Measurements from ENCODE around the gene VAV2.

DNA sequence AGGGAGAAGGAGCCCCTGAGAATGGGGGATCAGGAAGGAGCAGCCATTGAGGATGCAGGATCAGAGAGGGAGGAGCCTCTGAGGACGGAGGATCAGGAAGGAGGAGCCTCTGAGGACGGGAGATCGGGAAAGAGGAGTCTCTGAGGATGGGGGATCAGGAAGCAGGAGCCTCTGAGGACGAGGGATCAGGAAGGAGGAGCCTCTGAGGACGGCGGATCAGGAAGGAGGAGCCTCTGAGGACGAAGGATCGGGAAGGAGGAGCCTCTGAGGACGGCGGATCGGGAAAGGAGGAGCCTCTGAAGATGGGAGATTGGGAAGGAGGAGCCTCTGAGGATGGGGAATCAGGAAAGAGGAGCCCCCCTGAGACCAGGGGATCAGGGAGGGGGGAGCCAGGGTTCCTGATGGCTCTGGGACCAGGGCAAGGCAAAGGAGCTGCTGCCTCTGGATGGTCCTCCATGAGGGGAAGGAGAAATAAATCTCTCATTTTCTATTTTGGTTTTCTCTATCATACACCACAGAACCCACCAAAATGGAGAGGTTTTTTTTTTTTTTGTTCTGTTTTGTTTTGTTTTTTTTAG, 231.3 kb downstream of the VAV2 start:
- TF ChIP-seq ISL1 (CRISPR knock-in tag; IDR thresholded peaks at IDR 0.05), result no peak
- no peak for TF ChIP-seq ZNF565 (CRISPR knock-in tag; conservative IDR thresholded peaks at IDR 0.05; ENCODE audit: low read depth)
- no peak for TF ChIP-seq CSDC2 (CRISPR knock-in tag; IDR thresholded peaks at IDR 0.05)
- no peak for TF ChIP-seq ZFP30 (CRISPR knock-in tag; IDR thresholded peaks at IDR 0.05)
- no peak for TF ChIP-seq ARNTL (CRISPR knock-in tag; IDR thresholded peaks at IDR 0.05; ENCODE audit: borderline replicate concordance, low read depth)
- TF ChIP-seq ZFP3 (CRISPR knock-in tag; IDR thresholded peaks at IDR 0.05), result no peak
